Upper lobe of right lung (tissue), 1 donor: ENCODE data around the gene S1PR5. TPM values are rescaled to one million over a fixed set of nuclear protein-coding genes. Genes with fewer than 3 reads are reported as not detected.

ENCODE experiments used
- ATAC-seq: fragments of 200-7000 bp; cut with Tn5 transposase; one replicate; pipeline ENCODE4 v1.9.1; 2020; ENCODE audit warnings: mild to moderate bottlenecking, moderate library complexity
- DNase-seq: peaks from one replicate; pipeline ENCODE4 v3.0.0-alpha.2; 2020
- H3K27ac ChIP-seq: fragments of 200-600 bp; one replicate; pipeline ENCODE4 v1.8.0; 2022
- H3K27me3 ChIP-seq: fragments of 200-600 bp; one replicate; pipeline ENCODE4 v1.8.0; 2022; ENCODE audit warnings: mild to moderate bottlenecking
- H3K36me3 ChIP-seq: fragments of 200-600 bp; one replicate; pipeline ENCODE4 v1.8.0; 2022
- H3K4me1 ChIP-seq: fragments of 200-600 bp; one replicate; pipeline ENCODE4 v1.8.0; 2022
- H3K4me3 ChIP-seq: fragments of 200-600 bp; one replicate; pipeline ENCODE4 v1.8.0; 2022; ENCODE audit warnings: mild to moderate bottlenecking
- H3K9me3 ChIP-seq: fragments of 200-600 bp; one replicate; pipeline ENCODE4 v1.8.0; 2022
- CTCF ChIP-seq: fragments of 200-600 bp; IDR thresholded peaks from one replicate; pipeline ENCODE4 v1.8.0; 2022; ENCODE audit warnings: antibody characterized with exemption
- intact Hi-C: fragments of 100-400 bp; cut with DNase I; formaldehyde crosslinking; loops from one replicate; pipeline ENCODE4 v1.11.0; 2022
- microRNA-seq: library from miRNA; unstranded; fragments of <30 nt; microRNA quantifications from one replicate; pipeline ENCODE4 v1.2.0, GENCODE V29; 2020; ENCODE audit warnings: borderline microRNAs expressed
- total RNA-seq: library from RNA; stranded (reverse); fragmentation: NEBNext Ultra II Directional; extraction: Animal tissue kit (Norgen Biotek cat#: 25700); gene quantifications from one replicate; pipeline ENCODE4 v1.2.1, GENCODE V29; 2021
- donor health status: DM: no; HTN: yes; CAD: no; lungs with severe emphysema.

Gene S1PR5
- total RNA-seq, 1 donor from 2014 or later, result 2.1 TPM

- ATAC-seq, result peak; percentile 34
- peak; percentile 38 for TF ChIP-seq CTCF
- intact Hi-C loops, result no loop called here
Observed at GRCh38 chr19:10471909-10472308, 45.3 kb downstream of the S1PR5 start.

GRCh38 chr19:10468133-10468532 lies 49.1 kb downstream of the S1PR5 start:
- Histone ChIP-seq H3K27me3 (no peaks in the 10 kb centered on the region), H3K9me3 (no peaks in the 10 kb centered on the region), H3K4me3 (no peak overlapping the region), H3K4me1 (no peaks in the 10 kb centered on the region), H3K36me3 (peaks cover 37% of the 10 kb centered on the region), H3K27ac (no peak overlapping the region)
- DNase-seq, result no peak
- intact Hi-C loops, result no loop called here
- no peak for ATAC-seq
- TF ChIP-seq CTCF, result no peak

More at GRCh38 chr19:10471909-10472308, 45.3 kb downstream of the S1PR5 start:
- no peak overlapping the region for H3K27ac ChIP-seq
- H3K4me1 ChIP-seq, result no peaks in the 10 kb centered on the region
- DNase-seq, result no peak
- no peaks in the 10 kb centered on the region for H3K9me3 ChIP-seq
- H3K36me3 ChIP-seq, result peaks cover 5% of the 10 kb centered on the region
- no peak overlapping the region for H3K4me3 ChIP-seq
- no peaks in the 10 kb centered on the region for H3K27me3 ChIP-seq

- intact Hi-C loops, result no loop called here
- H3K27ac ChIP-seq, result no peak overlapping the region
- DNase-seq (no peak), ATAC-seq (no peak)
- no peaks in the 10 kb centered on the region for H3K4me1 ChIP-seq
- TF ChIP-seq CTCF, result no peak
- H3K27me3 ChIP-seq, result no peaks in the 10 kb centered on the region
- H3K4me3 ChIP-seq, result no peak overlapping the region
- no peaks in the 10 kb centered on the region for H3K9me3 ChIP-seq
- H3K36me3 ChIP-seq, result peaks cover 46% of the 10 kb centered on the region
Observed at GRCh38 chr19:10467104-10467706, 50.0 kb downstream of the S1PR5 start.

GRCh38 chr19:10464456-10464855 lies 52.8 kb downstream of the S1PR5 start:
- intact Hi-C loops, result no loop called here
- peaks cover 53% of the 10 kb centered on the region for H3K36me3 ChIP-seq

More at GRCh38 chr19:10464456-10464855, 52.8 kb downstream of the S1PR5 start:
- ATAC-seq, result no peak
- peaks cover 6% of the 10 kb centered on the region for H3K4me1 ChIP-seq
- no peaks in the 10 kb centered on the region for H3K27me3 ChIP-seq
- no peaks in the 10 kb centered on the region for H3K9me3 ChIP-seq
- TF ChIP-seq CTCF, result no peak
- no peak overlapping the region for H3K4me3 ChIP-seq
- no peak for DNase-seq
- H3K27ac ChIP-seq, result no peak overlapping the region

Small RNAs within 50 kb of the gene (microRNA-seq; reads per million reads assigned to microRNA genes)
- gene MIR1238, result not detected

Other genes starting within 250 kb of the S1PR5 start
- 245 TPM for gene ICAM1, start 246.3 kb downstream of the S1PR5 start, total RNA-seq
- 11.1 TPM for gene ICAM4, start 230.5 kb downstream of the S1PR5 start, total RNA-seq
- gene ICAM5, start 227.5 kb downstream of the S1PR5 start, total RNA-seq, result 18.3 TPM
- gene ZGLP1, start 207.6 kb downstream of the S1PR5 start, total RNA-seq, result 3.8 TPM
- gene FDX2, start 201.4 kb downstream of the S1PR5 start, total RNA-seq, result 19.2 TPM
- gene RAVER1, start 183.9 kb downstream of the S1PR5 start, total RNA-seq, result 25.4 TPM
- 23.8 TPM for gene ICAM3, start 177.8 kb downstream of the S1PR5 start, total RNA-seq
- 140 TPM for gene TYK2, start 136.9 kb downstream of the S1PR5 start, total RNA-seq
- 154 TPM for gene CDC37, start 113.9 kb downstream of the S1PR5 start, total RNA-seq
- 35.5 TPM for gene PDE4A, start 96.9 kb downstream of the S1PR5 start, total RNA-seq
- gene KEAP1, start 14.1 kb downstream of the S1PR5 start, total RNA-seq, result 69.1 TPM
- gene ATG4D, start 26.5 kb upstream of the S1PR5 start, total RNA-seq, result 21.0 TPM
- 19.6 TPM for gene KRI1, start 48.6 kb upstream of the S1PR5 start, total RNA-seq
- gene CDKN2D, start 51.5 kb upstream of the S1PR5 start, total RNA-seq, result 10.5 TPM
- 37.8 TPM for gene AP1M2, start 69.9 kb upstream of the S1PR5 start, total RNA-seq
- gene SLC44A2, start 108.1 kb upstream of the S1PR5 start, total RNA-seq, result 293 TPM
- 182 TPM for gene ILF3, start 136.9 kb upstream of the S1PR5 start, total RNA-seq
- 30.3 TPM for gene QTRT1, start 184.0 kb upstream of the S1PR5 start, total RNA-seq
- gene DNM2, start 200.6 kb upstream of the S1PR5 start, total RNA-seq, result 280 TPM